ENCODE measurements around the gene LCN15. TPM values are rescaled to one million over a fixed set of nuclear protein-coding genes. Genes with fewer than 3 reads are reported as not detected.

Gene LCN15
- total and polyA plus RNA-seq, 7 donors: 0.70 to 9.0 (median 6.6) TPM; not detected in 4

- TF ChIP-seq POLR2A (IDR thresholded peaks at IDR 0.05) (no peak), CTCF (IDR thresholded peaks at IDR 0.05) (no peak), EP300 (IDR thresholded peaks at IDR 0.05) (no peak), POLR2AphosphoS5 (IDR thresholded peaks at IDR 0.05) (no peak)
- 49 to 73% methylated on average over 16 of the region's 16 CpGs for WGBS, 2 donors
- H3K4me1 ChIP-seq: peaks cover 0 to 65% (median 44%) of the 10 kb centered on the region in 4 donors
- no peaks in the 10 kb centered on the region for H3K9me3 ChIP-seq
- peak overlapping the region in 2 of 4 donors; percentile 85 to 87 for H3K27ac ChIP-seq
- DNase-seq: no peak
- H3K27me3 ChIP-seq: no peaks in the 10 kb centered on the region
- peaks cover 33 to 55% (median 35%) of the 10 kb centered on the region in 4 donors for H3K36me3 ChIP-seq
- intact Hi-C loops (cut with DNase I): loop anchor here (2.0 kb wide), 1 partner anchor 39 kb away; the partner anchor contains the start of gene AGPAT2
- peak overlapping the region in 3 of 4 donors; percentile 63 to 88 (median 64) for H3K4me3 ChIP-seq
These were observed 38.2 kb downstream of the LCN15 start for GRCh38 chr9:136726118-136726517.

- Histone ChIP-seq H3K36me3 (peaks cover 33 to 55% (median 35%) of the 10 kb centered on the region in 4 donors), H3K4me3 (peak overlapping the region in 1 of 4 donors; percentile 88), H3K9me3 (no peaks in the 10 kb centered on the region), H3K27ac (peak overlapping the region in 1 of 4 donors; percentile 87), H3K27me3 (no peaks in the 10 kb centered on the region), H3K4me1 (peaks cover 0 to 70% (median 49%) of the 10 kb centered on the region in 4 donors)
- 67 to 78% methylated on average over 10 of the region's 10 CpGs for WGBS, 2 donors
- intact Hi-C loops (cut with DNase I): loop anchor here (2.0 kb wide), 1 partner anchor 39 kb away; the partner anchor contains the start of gene AGPAT2
- no peak for DNase-seq
- TF ChIP-seq POLR2AphosphoS5 (IDR thresholded peaks at IDR 0.05): peak in 1 of 4 donors; percentile 14
- no peak for TF ChIP-seq EP300 (IDR thresholded peaks at IDR 0.05)
These were observed 38.7 kb downstream of the LCN15 start for GRCh38 chr9:136725612-136726011.

DNA sequence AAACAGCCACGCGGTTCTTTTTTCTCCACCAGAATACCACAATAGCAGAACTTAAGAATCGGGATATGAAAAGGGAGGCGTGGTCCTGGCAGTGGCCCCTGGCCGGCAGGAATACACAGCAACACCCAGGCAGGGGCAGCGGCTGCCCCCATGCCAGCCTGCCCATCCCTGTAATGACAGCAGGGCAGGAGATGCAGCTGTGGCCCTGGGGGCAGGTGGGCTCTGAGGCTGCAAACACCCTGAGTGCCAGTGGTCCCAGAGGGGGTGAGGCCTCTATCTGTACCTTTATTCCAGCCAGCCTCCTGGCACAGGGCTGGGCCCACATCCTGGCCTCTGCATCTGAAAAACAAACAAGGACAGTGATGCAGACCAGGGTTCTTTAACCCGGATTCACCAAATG, 39.5 kb downstream of the LCN15 start:
- no peaks in the 10 kb centered on the region for H3K9me3 ChIP-seq
- H3K4me1 ChIP-seq: peaks cover 0 to 78% (median 58%) of the 10 kb centered on the region in 4 donors
- H3K27ac ChIP-seq: no peak overlapping the region
- TF ChIP-seq POLR2AphosphoS5 (IDR thresholded peaks at IDR 0.05) (no peak), CTCF (IDR thresholded peaks at IDR 0.05) (no peak), EP300 (IDR thresholded peaks at IDR 0.05) (no peak), POLR2A (IDR thresholded peaks at IDR 0.05) (no peak)
- WGBS, 2 donors: 86 to 87% methylated on average over 7 of the region's 7 CpGs
- no peaks in the 10 kb centered on the region for H3K27me3 ChIP-seq
- peaks cover 33 to 55% (median 35%) of the 10 kb centered on the region in 4 donors for H3K36me3 ChIP-seq
- no peak for DNase-seq
- no peak overlapping the region for H3K4me3 ChIP-seq
- intact Hi-C loops (cut with DNase I): no loop called here

- intact Hi-C loops (cut with DNase I): no loop called here
- no peaks in the 10 kb centered on the region for H3K9me3 ChIP-seq
- H3K36me3 ChIP-seq: peaks cover 33 to 55% (median 35%) of the 10 kb centered on the region in 4 donors
- no peak for TF ChIP-seq POLR2A (IDR thresholded peaks at IDR 0.05)
- no peak for TF ChIP-seq POLR2AphosphoS5 (IDR thresholded peaks at IDR 0.05)
- TF ChIP-seq CTCF (IDR thresholded peaks at IDR 0.05): no peak
- TF ChIP-seq EP300 (IDR thresholded peaks at IDR 0.05): no peak
- WGBS, 2 donors: 94 to 95% methylated on average over 8 of the region's 8 CpGs
- no peak overlapping the region for H3K4me3 ChIP-seq
- peaks cover 0 to 79% (median 59%) of the 10 kb centered on the region in 4 donors for H3K4me1 ChIP-seq
- no peak overlapping the region for H3K27ac ChIP-seq
- DNase-seq: no peak
- H3K27me3 ChIP-seq: no peaks in the 10 kb centered on the region
These were observed 40.3 kb downstream of the LCN15 start for GRCh38 chr9:136723989-136724388.

DNA sequence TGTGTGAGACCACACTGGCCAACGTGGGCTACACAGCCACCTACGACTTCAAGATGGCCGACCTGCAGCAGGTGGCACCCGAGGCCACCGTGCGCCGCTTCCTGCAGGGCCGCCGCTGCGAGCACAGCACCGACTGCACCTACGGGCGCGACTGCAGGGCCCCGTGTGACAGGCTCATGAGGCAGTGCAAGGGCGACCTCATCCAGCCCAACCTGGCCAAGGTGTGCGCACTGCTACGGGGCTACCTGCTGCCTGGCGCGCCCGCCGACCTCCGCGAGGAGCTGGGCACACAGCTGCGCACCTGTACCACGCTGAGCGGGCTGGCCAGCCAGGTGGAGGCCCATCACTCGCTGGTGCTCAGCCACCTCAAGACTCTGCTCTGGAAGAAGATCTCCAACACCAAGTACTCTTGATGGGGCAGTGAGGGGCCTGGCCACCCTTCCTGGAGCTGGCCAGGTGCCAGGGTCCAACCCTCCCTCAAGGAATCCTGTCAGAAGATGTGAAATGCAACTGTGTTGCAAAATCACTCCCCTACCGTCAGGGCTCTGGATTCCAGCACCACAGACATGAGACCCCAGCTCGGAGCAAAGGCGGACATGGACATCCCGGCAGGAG, 40.8 kb downstream of the LCN15 start:
- Histone ChIP-seq H3K27ac (no peak overlapping the region), H3K4me3 (no peak overlapping the region), H3K36me3 (peaks cover 33 to 55% (median 35%) of the 10 kb centered on the region in 4 donors), H3K9me3 (no peaks in the 10 kb centered on the region), H3K27me3 (no peaks in the 10 kb centered on the region), H3K4me1 (peaks cover 0 to 74% (median 53%) of the 10 kb centered on the region in 4 donors)
- intact Hi-C loops (cut with DNase I): no loop called here
- TF ChIP-seq POLR2AphosphoS5 (IDR thresholded peaks at IDR 0.05): no peak
- no peak for TF ChIP-seq POLR2A (IDR thresholded peaks at IDR 0.05)
- TF ChIP-seq CTCF (IDR thresholded peaks at IDR 0.05): no peak
- TF ChIP-seq EP300 (IDR thresholded peaks at IDR 0.05): no peak
- 92% methylated on average over 32 of the region's 32 CpGs for WGBS, 2 donors
- DNase-seq: no peak

All from sigmoid colon (tissue), 7 donors.